ENCODE data around the gene CRYBG1. TPM values are rescaled to one million over a fixed set of nuclear protein-coding genes. Genes with fewer than 3 reads are reported as not detected.
"Not testable (repeated sequence)": the region's sequence is repeated elsewhere in the genome, so short reads cannot be mapped to it uniquely, and the experiment has no call there.

Gene CRYBG1
- total RNA-seq, 2 experiments from 2014 or later = 44.1 to 62.7 TPM

DNA sequence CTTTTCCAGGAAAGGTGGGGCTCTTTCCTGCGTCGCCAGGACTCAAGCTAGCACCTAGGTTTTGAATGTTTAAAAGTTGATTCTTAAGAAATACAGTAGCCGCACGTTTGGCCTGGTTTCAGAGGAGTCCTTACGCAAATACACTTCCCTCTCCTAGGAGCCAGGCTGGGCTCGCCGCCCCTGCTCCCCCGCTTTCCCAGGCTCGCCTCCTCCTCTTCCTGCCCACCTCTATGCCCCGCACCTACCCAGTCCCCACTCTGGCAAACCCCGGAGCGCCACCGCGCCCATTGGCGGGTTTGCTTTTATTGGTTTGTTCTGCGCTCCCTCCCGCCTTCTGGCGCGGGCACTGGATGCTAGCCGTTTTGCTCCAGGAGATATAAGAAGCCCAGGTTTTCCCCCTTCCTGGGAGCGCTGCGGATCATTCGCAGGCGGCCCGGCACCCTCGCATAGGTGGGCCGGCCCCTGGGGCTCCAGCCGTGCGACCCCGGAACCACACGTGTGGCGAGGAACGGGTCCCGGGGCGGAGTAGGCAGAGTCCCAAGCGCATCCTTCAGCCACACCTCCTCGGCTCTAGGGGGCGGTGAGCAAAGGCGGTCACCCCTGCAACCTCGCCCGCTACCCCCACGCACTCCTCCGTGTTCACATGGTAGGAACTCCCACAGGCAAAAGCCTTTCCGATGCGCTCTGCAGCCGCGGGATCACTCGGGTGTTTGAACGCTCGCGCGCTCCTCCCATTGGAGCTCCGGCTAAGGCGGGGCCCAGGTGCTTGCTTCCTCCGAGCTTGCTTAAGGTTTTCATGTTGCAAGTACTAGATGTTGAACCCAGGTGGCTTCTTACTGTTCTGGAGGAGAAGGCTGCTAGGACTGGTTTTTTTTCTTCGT lies 149.8 kb downstream of the CRYBG1 start:
- Mint-ChIP-seq H3K36me3 (peaks cover 16% of the 10 kb centered on the region), H3K4me1 (peaks cover 36% of the 10 kb centered on the region), H3K27ac (peak overlapping the region; percentile 96), H3K27me3 (no peaks in the 10 kb centered on the region), H3K9me3 (ENCODE audit: low read depth) (no peaks in the 10 kb centered on the region), H3K4me3 (peak overlapping the region; percentile 94)
- ATAC-seq = peak; percentile 61
- CTCF ChIA-PET = interaction anchor here (0.7 to 6.4 kb wide), 10 partner anchors 13 to 61 kb away, joined by 3 to 125 read pairs (median 6); no protein-coding TSS in a partner anchor
- DNase-seq = peak; percentile 90

DNA sequence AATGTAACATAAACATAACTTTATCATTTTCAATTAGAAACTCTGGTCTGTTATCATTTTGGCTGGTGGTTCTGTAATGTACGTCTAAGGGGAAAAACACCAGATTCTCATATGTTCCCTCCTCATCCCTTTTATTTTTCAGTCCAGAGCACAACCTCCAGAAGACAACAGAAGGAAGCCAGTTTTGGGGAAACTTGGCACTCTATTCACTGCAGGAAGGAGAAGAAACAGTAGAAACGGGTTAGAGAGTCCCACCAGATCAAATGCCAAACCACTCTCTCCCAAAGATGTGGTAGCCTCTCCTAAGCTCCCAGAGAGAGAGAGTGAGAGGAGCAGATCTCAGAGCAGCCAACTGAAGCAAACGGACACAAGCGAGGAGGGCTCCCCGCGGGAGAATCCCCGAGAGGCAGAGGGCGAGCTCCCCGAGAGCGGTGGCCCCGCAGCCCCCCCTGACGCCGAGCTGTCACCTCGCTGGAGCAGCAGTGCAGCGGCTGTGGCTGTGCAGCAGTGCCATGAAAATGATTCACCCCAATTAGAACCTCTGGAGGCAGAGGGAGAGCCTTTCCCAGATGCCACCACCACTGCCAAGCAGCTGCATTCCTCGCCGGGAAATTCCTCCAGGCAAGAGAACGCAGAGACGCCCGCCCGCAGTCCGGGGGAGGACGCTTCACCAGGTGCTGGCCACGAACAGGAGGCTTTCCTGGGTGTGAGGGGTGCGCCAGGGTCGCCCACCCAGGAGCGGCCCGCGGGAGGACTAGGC lies 151.0 kb downstream of the CRYBG1 start:
- peak; percentile 73 for DNase-seq
- Mint-ChIP-seq H3K27ac (peak overlapping the region; percentile 96), H3K4me1 (peaks cover 44% of the 10 kb centered on the region), H3K9me3 (ENCODE audit: low read depth) (no peaks in the 10 kb centered on the region), H3K27me3 (no peaks in the 10 kb centered on the region), H3K36me3 (peaks cover 18% of the 10 kb centered on the region), H3K4me3 (peak overlapping the region; percentile 94)
- CTCF ChIA-PET = interaction anchor here (0.7 to 6.4 kb wide), 21 partner anchors 8 to 468 kb away, joined by 3 to 125 read pairs (median 4); no protein-coding TSS in a partner anchor
- peak; percentile 8 for ATAC-seq

DNA sequence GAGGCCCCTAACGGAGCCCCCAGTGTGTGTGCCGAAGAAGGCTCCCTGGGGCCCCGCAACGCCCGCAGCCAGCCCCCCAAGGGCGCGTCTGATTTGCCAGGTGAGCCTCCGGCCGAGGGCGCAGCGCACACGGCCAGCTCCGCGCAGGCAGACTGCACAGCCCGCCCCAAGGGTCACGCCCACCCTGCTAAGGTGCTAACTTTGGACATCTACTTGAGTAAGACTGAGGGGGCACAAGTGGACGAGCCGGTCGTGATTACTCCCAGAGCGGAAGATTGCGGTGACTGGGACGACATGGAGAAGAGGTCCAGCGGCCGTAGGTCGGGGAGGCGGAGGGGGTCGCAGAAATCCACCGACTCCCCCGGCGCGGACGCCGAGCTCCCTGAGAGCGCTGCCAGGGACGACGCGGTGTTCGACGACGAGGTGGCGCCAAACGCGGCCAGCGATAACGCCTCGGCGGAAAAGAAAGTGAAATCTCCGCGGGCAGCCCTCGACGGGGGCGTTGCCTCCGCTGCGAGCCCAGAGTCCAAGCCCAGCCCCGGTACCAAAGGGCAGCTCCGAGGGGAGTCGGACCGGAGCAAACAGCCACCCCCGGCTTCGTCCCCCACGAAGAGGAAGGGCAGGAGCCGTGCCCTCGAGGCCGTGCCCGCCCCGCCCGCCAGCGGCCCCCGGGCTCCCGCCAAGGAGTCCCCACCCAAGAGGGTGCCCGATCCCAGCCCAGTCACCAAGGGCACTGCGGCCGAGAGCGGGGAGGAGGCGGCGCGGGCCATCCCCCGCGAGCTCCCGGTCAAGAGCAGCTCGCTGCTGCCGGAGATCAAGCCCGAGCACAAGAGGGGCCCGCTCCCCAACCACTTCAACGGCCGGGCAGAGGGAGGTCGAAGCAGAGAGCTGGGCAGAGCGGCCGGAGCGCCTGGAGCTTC lies 151.8 kb downstream of the CRYBG1 start:
- Mint-ChIP-seq H3K27ac (peak overlapping the region; percentile 96), H3K9me3 (ENCODE audit: low read depth) (no peaks in the 10 kb centered on the region), H3K27me3 (no peaks in the 10 kb centered on the region), H3K4me1 (peaks cover 50% of the 10 kb centered on the region), H3K4me3 (peak overlapping the region; percentile 94), H3K36me3 (peaks cover 19% of the 10 kb centered on the region)
- DNase-seq (peak; percentile 89), ATAC-seq (peak; percentile 70)
- CTCF ChIA-PET = interaction anchor here (0.9 to 6.4 kb wide), 20 partner anchors 9 to 467 kb away, joined by 3 to 125 read pairs (median 4); no protein-coding TSS in a partner anchor

DNA sequence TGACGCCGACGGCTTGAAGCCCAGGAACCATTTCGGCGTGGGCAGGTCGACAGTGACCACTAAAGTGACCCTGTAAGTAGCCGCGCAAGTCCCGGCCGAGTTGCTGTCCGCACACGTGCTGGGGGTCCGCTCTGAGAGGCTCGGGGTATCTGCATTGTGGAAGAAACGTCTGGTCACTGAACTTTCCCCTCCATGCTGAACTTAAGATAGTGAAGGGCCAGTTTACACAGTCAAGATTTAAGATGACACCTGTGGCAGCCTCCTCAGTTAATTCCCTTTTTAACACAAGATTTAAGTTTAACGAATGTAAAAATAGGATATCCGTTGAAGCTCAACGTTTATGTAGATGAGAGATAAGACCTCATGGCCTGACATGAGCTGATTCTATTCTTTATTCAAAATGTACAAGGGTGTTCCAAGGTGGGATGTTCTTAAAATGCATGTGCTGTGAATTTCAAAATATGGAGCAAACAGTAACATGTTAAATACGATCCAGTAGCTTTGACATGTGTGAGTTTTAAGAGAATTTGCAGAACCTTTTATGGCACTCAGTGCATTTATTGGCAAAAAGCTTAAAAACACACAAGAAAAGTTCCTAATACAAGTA lies 152.6 kb downstream of the CRYBG1 start:
- Mint-ChIP-seq H3K27me3 (no peaks in the 10 kb centered on the region), H3K36me3 (peaks cover 24% of the 10 kb centered on the region), H3K4me1 (peaks cover 55% of the 10 kb centered on the region), H3K27ac (peak overlapping the region; percentile 96), H3K9me3 (ENCODE audit: low read depth) (no peaks in the 10 kb centered on the region), H3K4me3 (peak overlapping the region; percentile 94)
- ATAC-seq (no peak), DNase-seq (no peak)
- CTCF ChIA-PET = interaction anchor here (1.0 to 6.4 kb wide), 16 partner anchors 10 to 178 kb away, joined by 3 to 125 read pairs (median 5); no protein-coding TSS in a partner anchor

DNA sequence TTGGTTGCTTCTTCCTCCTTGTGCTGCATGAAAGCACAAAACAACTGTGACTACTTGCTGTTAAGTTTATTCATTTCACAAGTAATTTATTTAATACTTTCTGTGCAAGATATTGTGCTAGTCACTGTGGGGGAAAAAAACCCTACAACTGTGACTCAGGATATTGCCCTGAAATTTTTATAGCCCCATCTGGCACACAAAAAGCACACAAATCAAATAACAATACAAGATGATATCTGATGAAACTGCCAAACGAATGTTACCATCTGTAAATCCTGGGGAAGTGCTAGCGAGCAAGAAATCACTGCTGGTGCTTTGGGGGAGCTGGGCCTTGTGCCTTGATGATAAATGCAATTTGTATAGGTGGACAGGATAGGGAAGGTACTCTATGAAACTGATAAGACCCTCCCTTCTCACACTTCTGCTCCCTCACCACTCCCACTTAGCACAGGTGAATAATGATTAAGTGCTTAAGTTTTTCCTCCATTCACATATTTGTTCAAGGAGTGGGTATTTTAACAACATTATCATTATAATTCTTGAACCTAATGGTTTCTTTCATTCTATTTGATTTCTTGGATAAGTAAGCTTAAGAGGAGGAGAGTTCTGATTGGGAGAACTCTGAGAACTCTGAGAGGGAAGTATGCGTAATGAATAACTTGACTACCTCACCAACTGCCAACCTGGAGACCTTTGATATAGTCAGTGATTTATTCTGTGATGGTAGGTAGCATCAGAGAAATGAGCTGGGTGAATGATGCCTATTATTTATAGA lies 153.5 kb downstream of the CRYBG1 start:
- ATAC-seq (no peak), DNase-seq (no peak)
- CTCF ChIA-PET = interaction anchor here (0.8 to 6.4 kb wide), 7 partner anchors 9 to 69 kb away, joined by 3 to 125 read pairs (median 4); no protein-coding TSS in a partner anchor
- H3K27ac Mint-ChIP-seq = peak overlapping the region; percentile 96
- H3K4me1 Mint-ChIP-seq = peaks cover 55% of the 10 kb centered on the region
- no peaks in the 10 kb centered on the region for H3K27me3 Mint-ChIP-seq
- peak overlapping the region; percentile 94 for H3K4me3 Mint-ChIP-seq
- no peaks in the 10 kb centered on the region for H3K9me3 Mint-ChIP-seq (ENCODE audit: low read depth)
- H3K36me3 Mint-ChIP-seq = peaks cover 27% of the 10 kb centered on the region

DNA sequence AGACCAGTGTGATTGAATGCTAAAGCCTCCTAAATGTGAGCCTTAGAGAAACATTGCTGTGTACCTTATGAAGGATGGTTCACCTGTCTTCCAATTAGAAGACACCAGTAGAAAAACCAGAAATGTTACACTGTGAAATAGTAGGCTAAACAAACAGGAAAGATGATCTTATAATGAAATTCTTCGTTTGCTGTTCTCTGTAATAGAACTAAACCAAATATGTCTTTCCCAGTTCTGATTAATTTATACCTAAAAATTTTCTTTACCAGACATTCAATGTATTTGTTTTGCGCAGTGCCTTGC lies 154.0 kb downstream of the CRYBG1 start:
- DNase-seq = no peak
- Mint-ChIP-seq H3K4me3 (peak overlapping the region; percentile 94), H3K4me1 (peaks cover 58% of the 10 kb centered on the region), H3K27ac (peak overlapping the region; percentile 96), H3K36me3 (peaks cover 29% of the 10 kb centered on the region), H3K27me3 (no peaks in the 10 kb centered on the region), H3K9me3 (ENCODE audit: low read depth) (no peaks in the 10 kb centered on the region)
- CTCF ChIA-PET = interaction anchor here (0.8 to 6.4 kb wide), 6 partner anchors 9 to 69 kb away, joined by 3 to 125 read pairs (median 4); no protein-coding TSS in a partner anchor
- ATAC-seq = no peak

DNA sequence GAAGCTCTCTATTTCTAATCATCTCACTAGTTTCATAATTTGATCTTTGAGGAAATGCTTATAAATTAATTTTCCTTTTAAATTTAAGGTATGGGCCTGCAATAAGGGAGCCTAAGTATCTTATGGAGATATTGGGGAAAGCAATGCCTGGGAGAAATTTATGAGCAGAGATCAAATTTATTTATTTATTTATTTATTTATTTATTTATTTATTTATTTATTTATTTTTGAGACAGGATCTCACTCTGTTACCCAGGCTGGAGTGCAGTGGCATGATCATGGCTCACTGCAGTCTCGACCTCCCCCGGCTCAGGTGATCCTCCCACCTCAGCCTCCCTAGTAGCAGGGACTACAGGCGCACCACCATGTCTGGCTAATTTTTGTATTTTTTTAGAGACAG lies 155.1 kb downstream of the CRYBG1 start:
- H3K27ac Mint-ChIP-seq = peak overlapping the region; percentile 96
- H3K4me3 Mint-ChIP-seq = peak overlapping the region; percentile 94

DNA sequence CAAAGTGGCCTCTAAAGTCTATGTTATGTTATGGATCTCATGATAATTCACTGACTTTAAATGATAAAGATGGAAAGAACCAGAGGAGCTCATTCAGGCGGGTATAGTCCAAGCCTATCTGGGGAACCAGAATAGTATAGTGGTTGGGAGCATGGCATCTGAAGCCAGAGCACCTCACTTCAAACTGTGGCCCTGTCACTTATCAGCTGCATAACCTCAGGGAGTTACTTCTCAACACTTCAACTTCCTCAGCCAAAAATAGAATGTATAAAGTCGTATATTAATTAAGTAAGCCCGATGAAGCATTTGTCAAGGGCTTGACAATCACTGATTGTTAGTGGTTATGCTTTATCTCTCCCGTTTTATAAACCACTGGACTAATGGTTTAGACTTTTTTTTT lies 156.1 kb downstream of the CRYBG1 start:
- no peaks in the 10 kb centered on the region for H3K27me3 Mint-ChIP-seq
- H3K36me3 Mint-ChIP-seq = peaks cover 37% of the 10 kb centered on the region
- H3K27ac Mint-ChIP-seq = peak overlapping the region; percentile 84
- ATAC-seq = no peak
- no peak for DNase-seq
- H3K4me1 Mint-ChIP-seq = peaks cover 55% of the 10 kb centered on the region
- no peaks in the 10 kb centered on the region for H3K9me3 Mint-ChIP-seq (ENCODE audit: low read depth)
- CTCF ChIA-PET = interaction anchor here (1.1 to 1.6 kb wide), 2 partner anchors 10 to 50 kb away, joined by 3 to 9 read pairs; no protein-coding TSS in a partner anchor
- peak overlapping the region; percentile 62 for H3K4me3 Mint-ChIP-seq

More for the DNA sequence above, 155.1 kb downstream of the CRYBG1 start:
- not testable (repeated sequence) for H3K9me3 Mint-ChIP-seq (ENCODE audit: low read depth); ATAC-seq; DNase-seq; H3K27me3 Mint-ChIP-seq
- CTCF ChIA-PET = interaction anchor here (1.1 kb wide), 1 partner anchor 51 kb away, joined by 3 read pairs; no protein-coding TSS in a partner anchor
- peaks cover 61% of the 10 kb centered on the region for H3K4me1 Mint-ChIP-seq
- peaks cover 31% of the 10 kb centered on the region for H3K36me3 Mint-ChIP-seq

DNA sequence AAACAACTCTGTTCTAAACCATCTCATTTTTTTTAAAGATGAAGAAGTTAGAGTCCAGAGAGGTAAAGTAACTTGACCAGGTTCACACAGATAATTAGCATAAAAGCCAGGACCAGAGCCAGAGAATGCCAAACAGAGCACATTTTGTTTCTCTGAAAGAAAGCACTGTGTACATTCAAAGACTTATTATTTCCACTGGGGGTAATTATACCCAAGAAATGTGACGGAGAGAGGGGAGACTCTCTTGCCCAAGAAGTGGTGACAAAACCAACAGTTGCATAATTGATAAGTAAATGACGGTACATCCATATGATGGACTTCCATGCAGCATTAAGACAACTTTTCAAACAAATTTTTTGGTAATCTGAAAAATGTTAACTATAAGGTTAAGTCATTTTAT lies 157.2 kb downstream of the CRYBG1 start:
- Mint-ChIP-seq H3K9me3 (ENCODE audit: low read depth) (no peaks in the 10 kb centered on the region), H3K36me3 (peaks cover 46% of the 10 kb centered on the region), H3K27me3 (no peaks in the 10 kb centered on the region), H3K27ac (peak overlapping the region; percentile 86), H3K4me3 (peak overlapping the region; percentile 68), H3K4me1 (peaks cover 55% of the 10 kb centered on the region)
- no peak for ATAC-seq
- CTCF ChIA-PET = no interaction called here
- no peak for DNase-seq

DNA sequence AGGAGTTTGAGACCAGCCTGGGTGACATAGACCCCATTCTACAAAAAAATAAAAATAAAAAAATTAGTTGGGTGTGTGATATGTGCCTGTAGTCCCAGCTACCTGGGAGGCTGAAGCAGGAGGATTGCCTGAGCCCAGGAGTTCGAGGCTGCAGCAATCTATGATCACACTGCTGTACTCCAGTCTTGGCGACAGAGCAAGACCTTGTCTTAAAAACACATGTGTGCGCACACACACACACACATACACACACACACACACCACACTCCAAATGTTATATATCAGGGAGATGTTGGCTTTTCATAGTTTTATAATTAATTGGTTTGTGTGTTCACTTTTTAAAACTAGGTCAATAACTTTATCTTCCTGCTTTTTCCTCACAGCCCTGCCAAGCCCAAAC lies 158.2 kb downstream of the CRYBG1 start:
- CTCF ChIA-PET = interaction anchor here (8.5 kb wide), 1 partner anchor 7 kb away, joined by 125 read pairs; no protein-coding TSS in a partner anchor
- DNase-seq (no peak), ATAC-seq (no peak)
- Mint-ChIP-seq H3K9me3 (ENCODE audit: low read depth) (no peaks in the 10 kb centered on the region), H3K36me3 (peaks cover 44% of the 10 kb centered on the region), H3K4me1 (peaks cover 57% of the 10 kb centered on the region), H3K27ac (peak overlapping the region; percentile 97), H3K27me3 (no peaks in the 10 kb centered on the region), H3K4me3 (peak overlapping the region; percentile 83)

DNA sequence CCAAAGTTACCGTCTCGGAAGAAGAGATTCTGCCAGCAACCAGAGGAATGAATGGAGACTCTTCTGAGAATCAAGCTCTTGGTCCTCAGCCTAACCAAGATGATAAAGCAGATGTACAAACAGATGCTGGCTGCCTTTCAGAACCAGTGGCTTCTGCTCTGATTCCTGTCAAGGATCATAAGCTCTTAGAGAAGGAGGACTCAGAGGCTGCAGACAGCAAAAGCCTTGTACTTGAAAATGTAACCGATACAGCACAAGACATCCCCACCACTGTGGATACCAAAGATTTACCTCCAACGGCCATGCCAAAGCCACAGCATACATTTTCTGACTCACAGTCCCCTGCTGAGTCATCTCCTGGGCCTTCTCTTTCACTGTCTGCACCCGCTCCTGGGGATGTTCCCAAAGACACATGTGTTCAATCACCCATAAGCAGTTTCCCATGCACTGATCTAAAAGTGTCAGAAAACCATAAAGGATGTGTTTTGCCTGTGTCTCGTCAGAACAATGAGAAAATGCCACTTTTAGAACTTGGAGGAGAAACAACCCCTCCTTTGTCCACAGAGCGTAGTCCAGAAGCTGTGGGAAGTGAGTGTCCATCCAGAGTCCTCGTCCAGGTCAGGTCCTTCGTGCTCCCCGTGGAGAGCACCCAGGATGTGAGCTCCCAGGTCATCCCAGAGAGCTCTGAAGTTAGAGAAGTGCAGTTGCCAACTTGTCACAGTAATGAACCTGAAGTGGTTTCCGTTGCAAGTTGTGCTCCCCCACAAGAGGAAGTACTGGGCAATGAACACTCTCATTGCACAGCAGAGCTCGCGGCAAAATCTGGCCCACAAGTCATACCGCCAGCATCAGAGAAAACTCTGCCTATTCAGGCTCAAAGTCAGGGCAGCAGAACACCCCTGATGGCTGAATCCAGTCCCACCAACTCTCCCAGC lies 159.2 kb downstream of the CRYBG1 start:
- CTCF ChIA-PET = interaction anchor here (1.2 to 8.5 kb wide), 2 partner anchors 8 to 73 kb away, joined by 3 to 125 read pairs; no protein-coding TSS in a partner anchor

More for the DNA sequence above, 159.2 kb downstream of the CRYBG1 start:
- Mint-ChIP-seq H3K4me3 (peak overlapping the region; percentile 83), H3K27me3 (no peaks in the 10 kb centered on the region), H3K9me3 (ENCODE audit: low read depth) (no peaks in the 10 kb centered on the region), H3K27ac (peak overlapping the region; percentile 97), H3K36me3 (peaks cover 43% of the 10 kb centered on the region), H3K4me1 (peaks cover 55% of the 10 kb centered on the region)
- DNase-seq = peak; percentile 95
- ATAC-seq = peak; percentile 66
